Common myeloid progenitor, CD34-positive (primary cell): Measurements from ENCODE around the gene IGSF10.

Experiments used
- CTCF ChIA-PET: fragments of 350-600 bp; sonication (Branson Sonifier 250); formaldehyde crosslinking; loops from one replicate; lab custom pipeline; 2021; ENCODE audit warnings: antibody characterized with exemption; lab: Charles Lee
- POLR2A ChIA-PET: fragments of 350-600 bp; sonication (Branson Sonifier 250); formaldehyde crosslinking; loops from one replicate; lab custom pipeline; 2021; ENCODE audit warnings: antibody characterized with exemption; lab: Charles Lee
- DNase-seq, 3 donors: peaks; one replicate each; pipeline versions ENCODE4 v3.0.0 to v3.0.0-alpha.2; 2013
- H3K27ac ChIP-seq, 2 experiments: 1 replicate in 1 of 2; 2 replicates in 1 of 2; pipeline ENCODE4 v1.7.0; 2013; ENCODE audit warnings: inconsistent platforms in 2 of 2, low read length in 2 of 2, mild to moderate bottlenecking in 2 of 2, low read depth in 1 of 2, moderate library complexity in 1 of 2; ENCODE audit not compliant: severe bottlenecking in 2 of 2, insufficient read depth in 1 of 2, poor library complexity in 1 of 2
- H3K27me3 ChIP-seq, 5 experiments: replicated peaks in 2 of 5; 1 replicate in 3 of 5; 2 replicates in 2 of 5; pipeline versions ENCODE4 v1.6.1 to v1.7.0; 2013; ENCODE audit warnings: low read length in 4 of 5, mild to moderate bottlenecking in 2 of 5, moderate library complexity in 2 of 5, inconsistent platforms in 1 of 5; ENCODE audit not compliant: insufficient read depth in 5 of 5, control insufficient read depth in 4 of 5
- H3K36me3 ChIP-seq, 4 experiments: 1 replicate in 2 of 4; 2 replicates in 2 of 4; pipeline versions ENCODE4 v1.6.1 to v1.7.0; 2013; ENCODE audit warnings: low read length in 3 of 4, control low read depth in 1 of 4, mild to moderate bottlenecking in 1 of 4; ENCODE audit not compliant: control insufficient read depth in 4 of 4, insufficient read depth in 4 of 4
- H3K4me1 ChIP-seq, 4 experiments: 1 replicate in 3 of 4; 2 replicates in 1 of 4; pipeline versions ENCODE4 v1.6.1 to v1.7.1; 2013; ENCODE audit warnings: low read length in 3 of 4, mild to moderate bottlenecking in 3 of 4, control low read depth in 1 of 4, inconsistent platforms in 1 of 4, moderate library complexity in 1 of 4; ENCODE audit not compliant: control insufficient read depth in 4 of 4, insufficient read depth in 4 of 4; ENCODE audit errors: control extremely low read depth in 1 of 4
- H3K4me3 ChIP-seq, 7 experiments: 1 replicate in 4 of 7; 2 replicates in 3 of 7; pipeline versions ENCODE4 v1.5.1 to v1.7.0; 2013; ENCODE audit warnings: mild to moderate bottlenecking in 7 of 7, low read length in 6 of 7, moderate library complexity in 6 of 7, inconsistent platforms in 2 of 7, low read depth in 2 of 7, control low read depth in 1 of 7; ENCODE audit not compliant: insufficient read depth in 4 of 7, control insufficient read depth in 1 of 7; ENCODE audit errors: extremely low read depth in 1 of 7
- H3K9me3 ChIP-seq, 5 experiments: 1 replicate in 4 of 5; 2 replicates in 1 of 5; pipeline versions ENCODE4 v1.6.1 to v1.7.1; 2013; ENCODE audit warnings: low read length in 4 of 5, mild to moderate bottlenecking in 2 of 5, inconsistent platforms in 1 of 5, low read depth in 1 of 5, moderate library complexity in 1 of 5; ENCODE audit not compliant: control insufficient read depth in 4 of 5, insufficient read depth in 2 of 5; ENCODE audit errors: control extremely low read depth in 1 of 5
- WGBS: methylation state at CpG from one replicate; pipeline ENCODE4 v1.1.5; 2013; ENCODE audit not compliant: insufficient coverage; 5-methylcytosine and 5-hydroxymethylcytosine counted together

IGSF10 gene

DNA sequence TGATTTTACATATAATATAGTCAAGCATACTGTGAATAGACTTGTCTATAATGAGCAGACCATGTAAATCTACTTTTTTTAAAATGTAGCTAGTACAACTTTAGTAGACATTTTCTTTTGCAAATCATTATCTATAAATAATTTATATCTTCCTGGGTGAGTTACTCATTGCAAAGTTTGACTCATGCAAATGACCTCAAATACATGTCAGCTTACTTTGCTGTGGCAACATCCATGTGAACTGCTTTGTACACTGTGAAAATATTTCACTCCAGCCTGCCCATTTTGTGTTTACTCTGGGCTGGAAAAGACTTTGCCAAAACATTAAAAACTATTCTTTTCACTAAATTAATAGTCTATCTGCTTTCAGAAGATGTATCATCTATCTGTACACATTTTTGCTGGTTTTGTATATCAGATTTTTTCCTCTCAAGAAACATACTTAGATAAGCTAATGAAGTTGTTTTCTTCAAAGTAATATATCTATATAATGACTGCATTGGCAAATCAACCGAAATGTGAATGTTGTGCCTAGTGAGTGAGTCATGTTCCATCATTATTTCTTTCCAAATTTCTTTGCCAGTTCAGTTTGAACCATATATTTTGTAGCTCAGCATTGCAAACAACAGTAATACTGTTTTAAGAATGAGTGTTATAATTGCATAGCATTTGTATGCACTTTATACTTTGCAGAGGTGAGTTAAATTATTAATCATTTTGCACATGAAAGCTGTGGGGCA, 26.5 kb downstream of the IGSF10 start:
- Histone ChIP-seq H3K27me3 (no peaks in the 10 kb centered on the region), H3K4me3 (no peak overlapping the region), H3K27ac (no peak overlapping the region), H3K4me1 (peaks cover 0 to 5% (median 2%) of the 10 kb centered on the region in 4 experiments), H3K36me3 (peaks cover 0 to 34% (median 11%) of the 10 kb centered on the region in 4 experiments), H3K9me3 (peaks cover 0 to 4% (median 0%) of the 10 kb centered on the region in 5 experiments)
- ChIA-PET CTCF (interaction anchor here (1.2 to 7.5 kb wide), 3 partner anchors 32 to 485 kb away, joined by 3 to 61 read pairs (median 5); no protein-coding TSS in a partner anchor), POLR2A (no interaction called here)
- no CpG with 5 or more reads among the region's 1 CpG for WGBS
- DNase-seq, result no peak

DNA sequence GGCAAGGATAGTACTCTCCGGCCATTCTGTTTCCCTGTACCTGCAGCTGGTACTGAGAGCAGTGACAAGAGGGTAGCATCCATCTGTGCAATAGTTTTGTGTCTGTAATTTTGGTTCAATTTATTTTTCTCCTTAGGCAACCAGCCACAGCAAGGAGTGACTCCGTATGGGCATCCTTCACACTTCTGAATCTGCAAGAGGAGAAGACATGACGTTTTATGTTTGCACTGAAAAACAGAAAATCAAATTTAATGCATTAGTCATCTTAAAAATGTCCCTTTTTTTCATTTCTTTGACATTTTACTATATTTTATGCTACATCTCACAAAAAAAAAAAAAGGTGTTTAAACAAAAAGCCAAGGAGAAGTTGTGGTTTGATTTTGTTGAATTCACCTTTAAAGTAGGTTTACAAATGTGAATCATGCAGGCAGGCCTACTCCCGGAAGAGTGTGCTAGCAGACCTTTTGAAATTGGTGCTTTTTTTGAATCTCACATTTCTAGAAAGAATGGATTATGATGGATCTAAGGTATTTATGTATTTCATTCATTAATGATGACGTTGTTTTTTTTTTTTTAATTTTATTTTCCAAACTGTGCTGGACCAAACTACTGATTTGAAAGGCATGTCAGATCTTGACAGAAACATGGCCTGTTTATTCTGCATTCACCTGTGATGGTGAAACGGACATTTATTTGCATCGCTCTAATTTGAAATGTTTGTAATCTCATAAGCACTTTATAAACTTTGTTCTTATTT, 28.1 kb downstream of the IGSF10 start:
- ChIA-PET CTCF (interaction anchor here (1.2 kb wide), 1 partner anchor 34 kb away, joined by 3 read pairs; no protein-coding TSS in a partner anchor), POLR2A (no interaction called here)
- peaks cover 2 to 41% (median 13%) of the 10 kb centered on the region in 4 experiments for H3K36me3 ChIP-seq
- H3K27ac ChIP-seq, result no peak overlapping the region
- no peak overlapping the region for H3K4me3 ChIP-seq
- DNase-seq, result no peak
- peaks cover 0 to 5% (median 2%) of the 10 kb centered on the region in 4 experiments for H3K4me1 ChIP-seq
- 96% methylated on average over 3 of the region's 7 CpGs for WGBS
- no peaks in the 10 kb centered on the region for H3K27me3 ChIP-seq
- H3K9me3 ChIP-seq, result peaks cover 0 to 4% (median 0%) of the 10 kb centered on the region in 5 experiments

DNA sequence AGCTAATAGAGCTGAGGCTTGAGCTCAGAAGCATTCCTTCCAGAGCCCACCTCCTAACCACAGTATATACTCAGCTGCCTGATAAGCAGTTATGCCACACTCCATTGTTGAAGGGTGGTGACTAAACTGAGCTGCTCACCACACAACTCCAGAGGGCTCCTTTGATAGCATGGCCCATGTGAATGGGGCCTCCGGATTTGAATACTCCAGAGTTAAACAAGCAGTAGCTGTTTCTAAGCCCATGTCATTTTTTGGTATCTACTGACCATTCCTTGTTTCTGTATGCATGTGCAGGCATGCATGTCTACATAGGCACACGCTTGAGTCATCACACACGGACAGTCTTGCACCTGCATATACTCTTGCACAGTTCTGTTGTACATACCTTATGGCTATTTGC, 28.9 kb downstream of the IGSF10 start:
- no peak overlapping the region for H3K27ac ChIP-seq
- H3K4me1 ChIP-seq, result peaks cover 0 to 5% (median 2%) of the 10 kb centered on the region in 4 experiments
- WGBS, result 93% methylated on average over 2 of the region's 3 CpGs
- DNase-seq, result peak; percentile 25 to 82 (median 71)
- H3K36me3 ChIP-seq, result peaks cover 2 to 46% (median 13%) of the 10 kb centered on the region in 4 experiments
- H3K9me3 ChIP-seq, result peaks cover 0 to 4% (median 0%) of the 10 kb centered on the region in 5 experiments
- H3K4me3 ChIP-seq, result no peak overlapping the region
- H3K27me3 ChIP-seq, result no peaks in the 10 kb centered on the region
- CTCF ChIA-PET, result interaction anchor here (1.0 to 2.0 kb wide), 2 partner anchors 8 to 25 kb away, joined by 3 to 5 read pairs; no protein-coding TSS in a partner anchor
- POLR2A ChIA-PET, result no interaction called here

DNA sequence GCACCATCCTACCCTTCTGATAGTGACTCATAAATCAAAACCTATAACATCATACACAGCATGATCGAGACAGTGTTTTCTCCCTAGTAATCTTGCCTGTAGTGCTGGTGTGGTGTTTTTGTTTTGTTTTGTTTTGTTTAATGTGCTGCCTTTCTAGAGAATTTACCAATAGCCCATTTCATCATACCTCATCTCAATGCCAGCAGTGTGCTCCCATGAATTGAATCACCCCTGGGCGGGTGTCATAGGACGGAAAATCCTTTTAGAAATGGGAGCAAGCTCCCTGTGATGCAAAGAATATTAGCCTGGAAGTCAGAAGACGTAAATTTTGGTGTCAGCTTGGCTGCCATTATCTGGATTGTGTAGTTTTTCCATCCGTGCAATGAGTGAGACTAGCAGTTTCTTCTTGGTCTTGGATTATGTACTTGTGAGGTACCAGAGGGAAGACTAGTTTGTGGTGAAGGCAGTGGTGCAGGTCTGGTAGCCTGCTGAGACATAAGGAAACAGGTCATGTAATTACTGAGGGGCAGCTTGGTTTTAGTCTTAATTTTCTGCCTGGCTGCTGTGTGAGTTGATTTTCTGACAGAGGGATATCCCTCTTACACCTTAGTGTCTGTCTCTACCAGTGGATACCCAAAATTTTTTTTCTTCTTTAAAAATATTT, 29.9 kb downstream of the IGSF10 start:
- POLR2A ChIA-PET, result no interaction called here

DNA sequence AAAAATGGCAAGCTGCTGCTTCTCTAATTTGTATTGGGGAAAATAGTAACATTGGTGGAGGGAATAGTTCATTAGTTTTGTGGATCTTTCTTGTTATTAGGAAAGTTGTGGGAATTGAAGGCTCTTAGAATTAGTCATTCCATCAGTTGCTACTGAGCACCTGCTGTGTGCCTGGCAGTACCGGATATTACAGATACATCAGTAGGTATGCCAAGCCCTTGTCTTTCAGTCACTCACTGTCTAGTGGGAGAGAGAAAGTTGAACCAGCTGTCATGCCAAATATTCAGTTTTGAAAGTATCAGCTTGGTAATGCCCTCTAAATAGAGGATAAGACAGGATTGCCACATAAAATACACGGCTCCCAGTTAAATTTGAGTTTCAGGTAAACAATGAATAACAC, 32.5 kb downstream of the IGSF10 start:
- Histone ChIP-seq H3K27me3 (no peaks in the 10 kb centered on the region), H3K27ac (no peak overlapping the region), H3K4me3 (no peak overlapping the region), H3K9me3 (peaks cover 0 to 4% (median 0%) of the 10 kb centered on the region in 5 experiments), H3K4me1 (peaks cover 7 to 21% (median 14%) of the 10 kb centered on the region in 4 experiments), H3K36me3 (peaks cover 2 to 45% (median 14%) of the 10 kb centered on the region in 4 experiments)
- no peak for DNase-seq
- POLR2A ChIA-PET, result no interaction called here
- CTCF ChIA-PET, result no interaction called here
- WGBS, result 83% methylated on average over 2 of the region's 2 CpGs

More for the DNA sequence above, 29.9 kb downstream of the IGSF10 start:
- CTCF ChIA-PET, result interaction anchor here (0.7 to 2.0 kb wide), 2 partner anchors 9 to 488 kb away, joined by 3 to 5 read pairs; no protein-coding TSS in a partner anchor
- H3K9me3 ChIP-seq, result peaks cover 0 to 4% (median 0%) of the 10 kb centered on the region in 5 experiments
- no peaks in the 10 kb centered on the region for H3K27me3 ChIP-seq
- WGBS, result 98% methylated on average over 4 of the region's 5 CpGs
- DNase-seq, result no peak
- no peak overlapping the region for H3K4me3 ChIP-seq
- H3K36me3 ChIP-seq, result peaks cover 2 to 42% (median 15%) of the 10 kb centered on the region in 4 experiments
- H3K27ac ChIP-seq, result no peak overlapping the region
- peaks cover 3 to 10% (median 7%) of the 10 kb centered on the region in 4 experiments for H3K4me1 ChIP-seq

DNA sequence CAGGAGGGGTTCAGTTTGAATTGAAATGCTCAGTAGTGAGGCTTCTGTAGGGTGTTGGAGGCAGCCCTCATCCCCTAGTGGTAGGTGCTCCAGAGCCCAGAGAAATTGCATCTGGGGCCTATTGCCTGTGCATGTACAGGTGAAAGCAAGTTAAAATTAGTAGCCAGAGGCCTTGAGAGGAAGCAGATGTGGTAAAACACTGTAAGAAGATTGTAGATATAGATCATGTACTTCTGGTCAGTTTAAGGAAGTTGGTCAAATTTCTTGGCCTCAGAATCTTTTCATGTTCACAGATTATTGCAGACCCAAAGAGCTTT, 34.6 kb downstream of the IGSF10 start:
- Histone ChIP-seq H3K9me3 (peaks cover 0 to 4% (median 0%) of the 10 kb centered on the region in 5 experiments), H3K4me3 (no peak overlapping the region), H3K36me3 (peaks cover 2 to 41% (median 13%) of the 10 kb centered on the region in 4 experiments), H3K4me1 (peaks cover 7 to 21% (median 16%) of the 10 kb centered on the region in 4 experiments), H3K27me3 (no peaks in the 10 kb centered on the region), H3K27ac (no peak overlapping the region)
- peak; percentile 3 to 66 (median 42) for DNase-seq
- POLR2A ChIA-PET, result no interaction called here
- CTCF ChIA-PET, result interaction anchor here (1.4 to 3.0 kb wide), 4 partner anchors 13 to 137 kb away, joined by 3 to 9 read pairs (median 4); no protein-coding TSS in a partner anchor
